Neutrophil (primary cell): ENCODE data around the gene PLEKHA4.

ENCODE experiments used
- H3K27ac ChIP-seq: fragments of 200-600 bp; sonication (generic); 2 replicates; pipeline ENCODE4 v1.5.1; 2016; ENCODE audit warnings: mild to moderate bottlenecking, moderate library complexity
- H3K27me3 ChIP-seq: fragments of 200-600 bp; sonication (generic); 2 replicates; pipeline ENCODE4 v1.6.0; 2016; ENCODE audit warnings: mild to moderate bottlenecking
- H3K36me3 ChIP-seq: fragments of 200-600 bp; sonication (generic); 2 replicates; pipeline ENCODE4 v1.5.1; 2017
- H3K4me1 ChIP-seq, 2 experiments: fragments of 200-600 bp in 1 of 2; sonication (generic) in 1 of 2; 1 replicate in 1 of 2; 2 replicates in 1 of 2; pipeline versions ENCODE4 v1.5.1 to v1.6.1; 2013 to 2016; ENCODE audit warnings: low read depth in 1 of 2, low read length in 1 of 2, mild to moderate bottlenecking in 1 of 2, moderate library complexity in 1 of 2; ENCODE audit not compliant: control insufficient read depth in 1 of 2, insufficient read depth in 1 of 2
- H3K4me3 ChIP-seq, 2 experiments: fragments of 200-600 bp in 1 of 2; sonication (generic) in 1 of 2; 1 replicate in 1 of 2; 2 replicates in 1 of 2; pipeline ENCODE4 v1.5.1; 2013 to 2016; ENCODE audit warnings: low read depth in 1 of 2, low read length in 1 of 2, mild to moderate bottlenecking in 1 of 2, moderate library complexity in 1 of 2
- H3K9me3 ChIP-seq: fragments of 200-600 bp; sonication (generic); 2 replicates; pipeline ENCODE4 v1.5.1; 2016
- TF ChIP-seq, protein P1 (sequence below): fragments of 200-600 bp; sonication (generic); IDR thresholded peaks from 2 replicates; pipeline ENCODE4 v1.5.1; 2016; ENCODE audit warnings: antibody characterized with exemption

Gene PLEKHA4

DNA sequence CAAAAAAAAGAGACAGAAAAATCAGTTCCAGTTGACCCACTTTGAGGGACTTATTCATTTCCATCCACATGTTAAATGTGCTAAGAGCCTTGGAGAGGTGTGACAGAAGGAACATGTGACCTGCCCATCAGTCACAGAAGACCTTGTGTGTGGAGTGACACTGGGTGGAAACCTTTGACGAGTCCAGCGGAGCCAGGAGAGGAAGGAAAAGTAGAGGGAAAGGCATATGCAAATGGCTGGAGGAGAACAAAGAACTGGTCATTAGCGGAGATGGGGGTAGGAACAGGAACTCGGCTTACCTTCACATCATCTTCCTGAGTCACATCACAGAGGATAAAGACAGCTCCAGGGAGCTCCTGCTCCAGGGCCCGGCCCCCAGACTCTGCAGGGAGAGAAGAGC, 34.4 kb downstream of the PLEKHA4 start:
- H3K27ac ChIP-seq: no peak overlapping the region
- H3K4me1 ChIP-seq: peaks cover 9 to 16% of the 10 kb centered on the region in 2 experiments
- H3K4me3 ChIP-seq: no peak overlapping the region
- H3K27me3 ChIP-seq: peaks cover 28% of the 10 kb centered on the region
- no peaks in the 10 kb centered on the region for H3K36me3 ChIP-seq
- H3K9me3 ChIP-seq: no peaks in the 10 kb centered on the region
- TF ChIP-seq, protein P1, sequence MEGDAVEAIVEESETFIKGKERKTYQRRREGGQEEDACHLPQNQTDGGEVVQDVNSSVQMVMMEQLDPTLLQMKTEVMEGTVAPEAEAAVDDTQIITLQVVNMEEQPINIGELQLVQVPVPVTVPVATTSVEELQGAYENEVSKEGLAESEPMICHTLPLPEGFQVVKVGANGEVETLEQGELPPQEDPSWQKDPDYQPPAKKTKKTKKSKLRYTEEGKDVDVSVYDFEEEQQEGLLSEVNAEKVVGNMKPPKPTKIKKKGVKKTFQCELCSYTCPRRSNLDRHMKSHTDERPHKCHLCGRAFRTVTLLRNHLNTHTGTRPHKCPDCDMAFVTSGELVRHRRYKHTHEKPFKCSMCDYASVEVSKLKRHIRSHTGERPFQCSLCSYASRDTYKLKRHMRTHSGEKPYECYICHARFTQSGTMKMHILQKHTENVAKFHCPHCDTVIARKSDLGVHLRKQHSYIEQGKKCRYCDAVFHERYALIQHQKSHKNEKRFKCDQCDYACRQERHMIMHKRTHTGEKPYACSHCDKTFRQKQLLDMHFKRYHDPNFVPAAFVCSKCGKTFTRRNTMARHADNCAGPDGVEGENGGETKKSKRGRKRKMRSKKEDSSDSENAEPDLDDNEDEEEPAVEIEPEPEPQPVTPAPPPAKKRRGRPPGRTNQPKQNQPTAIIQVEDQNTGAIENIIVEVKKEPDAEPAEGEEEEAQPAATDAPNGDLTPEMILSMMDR: no peak

DNA sequence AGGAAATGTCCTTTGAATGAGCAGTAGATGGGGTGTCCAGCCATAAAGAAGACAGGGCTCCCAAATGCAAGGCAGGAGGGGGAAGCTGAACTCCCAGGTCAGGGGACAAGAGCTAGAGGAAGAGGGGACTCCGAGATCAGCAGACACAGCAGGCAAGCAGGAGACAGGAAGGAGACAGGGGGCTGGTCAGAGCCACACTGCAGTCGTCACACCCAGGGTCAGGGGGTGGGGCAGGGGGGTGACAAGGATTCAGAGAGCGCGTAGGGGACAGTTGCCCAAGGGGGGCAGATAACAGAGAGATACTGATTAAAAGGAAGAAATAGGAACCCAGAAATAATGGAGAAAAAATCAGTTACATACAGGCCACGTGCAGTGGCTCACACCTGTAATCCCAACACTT, 35.4 kb downstream of the PLEKHA4 start:
- no peak overlapping the region for H3K27ac ChIP-seq
- no peak overlapping the region for H3K4me3 ChIP-seq
- peaks cover 9 to 16% of the 10 kb centered on the region in 2 experiments for H3K4me1 ChIP-seq
- no peaks in the 10 kb centered on the region for H3K36me3 ChIP-seq
- peaks cover 26% of the 10 kb centered on the region for H3K27me3 ChIP-seq
- H3K9me3 ChIP-seq: no peaks in the 10 kb centered on the region
- TF ChIP-seq, protein P1: no peak

DNA sequence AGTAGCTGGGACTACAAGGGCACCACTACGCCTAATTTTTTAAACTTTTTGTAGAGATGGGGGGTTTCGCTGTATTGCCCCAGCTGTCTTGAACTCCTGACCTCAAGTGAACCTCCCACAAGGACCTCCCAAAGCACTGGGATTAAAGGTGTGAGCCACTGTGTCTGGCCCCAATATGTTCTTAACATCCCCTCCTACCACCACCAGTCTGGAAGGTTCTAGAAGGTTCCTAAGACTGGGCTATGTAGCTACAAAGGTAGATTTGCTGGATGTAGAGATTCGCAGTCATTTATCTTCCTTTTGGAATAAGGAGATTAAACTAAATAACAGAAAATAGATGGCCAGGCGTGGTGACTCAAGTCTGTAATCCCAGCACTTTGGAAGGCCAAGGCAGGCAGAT, 37.5 kb downstream of the PLEKHA4 start:
- Histone ChIP-seq H3K4me1 (peaks cover 5% of the 10 kb centered on the region in 2 experiments), H3K4me3 (no peak overlapping the region), H3K27me3 (peaks cover 5% of the 10 kb centered on the region), H3K36me3 (no peaks in the 10 kb centered on the region), H3K9me3 (no peaks in the 10 kb centered on the region), H3K27ac (no peak overlapping the region)
- TF ChIP-seq, protein P1: no peak

DNA sequence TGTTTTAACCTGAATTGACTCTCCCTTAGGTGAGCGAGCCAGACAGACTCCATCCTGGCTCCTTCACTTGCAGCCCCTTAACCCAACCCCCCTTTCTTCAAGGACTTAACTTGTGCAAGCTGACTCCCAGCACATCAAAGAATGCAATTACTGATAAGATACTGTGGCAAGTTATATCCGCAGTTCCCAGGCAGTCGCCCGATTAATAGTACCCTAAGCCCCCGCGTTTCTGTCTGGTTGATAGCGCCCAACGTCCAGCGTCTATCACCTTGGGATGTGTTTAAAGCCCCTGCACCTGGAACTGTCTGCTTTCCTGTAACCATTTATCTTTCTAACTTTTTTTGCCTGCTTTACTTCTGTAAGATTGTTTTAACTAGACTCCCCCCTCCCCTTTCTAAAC, 38.3 kb downstream of the PLEKHA4 start:
- no peak overlapping the region for H3K4me3 ChIP-seq
- no peaks in the 10 kb centered on the region for H3K36me3 ChIP-seq
- TF ChIP-seq, protein P1: no peak

DNA sequence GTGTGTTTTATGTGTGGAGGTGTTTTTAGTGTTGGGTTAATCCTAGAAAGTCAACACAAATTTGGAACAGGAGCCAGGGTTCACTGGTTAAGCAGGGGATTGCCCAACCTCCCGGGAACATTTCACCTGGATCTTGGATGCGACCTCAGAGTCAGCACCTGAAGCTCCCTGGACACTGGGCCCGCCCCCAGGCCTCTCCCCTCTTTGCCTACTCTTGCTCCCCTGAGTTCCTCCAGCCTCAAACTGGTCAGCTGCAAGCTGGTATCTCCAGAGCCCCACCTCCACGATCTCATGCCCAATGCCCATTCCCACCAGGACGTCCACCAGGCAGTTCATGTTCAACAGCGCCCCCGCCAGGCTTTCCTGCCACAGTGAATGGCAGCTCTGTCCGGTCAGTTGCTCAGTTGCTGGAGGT, 41.8 kb downstream of the PLEKHA4 start:
- Histone ChIP-seq H3K27ac (no peak overlapping the region), H3K4me3 (no peak overlapping the region), H3K27me3 (no peaks in the 10 kb centered on the region), H3K36me3 (no peaks in the 10 kb centered on the region), H3K4me1 (no peaks in the 10 kb centered on the region), H3K9me3 (no peaks in the 10 kb centered on the region)
- TF ChIP-seq, protein P1: no peak

More for the DNA sequence above, 38.3 kb downstream of the PLEKHA4 start:
- Histone ChIP-seq H3K4me1 (no peaks in the 10 kb centered on the region), H3K27me3 (no peaks in the 10 kb centered on the region), H3K9me3 (no peaks in the 10 kb centered on the region), H3K27ac (no peak overlapping the region)

DNA sequence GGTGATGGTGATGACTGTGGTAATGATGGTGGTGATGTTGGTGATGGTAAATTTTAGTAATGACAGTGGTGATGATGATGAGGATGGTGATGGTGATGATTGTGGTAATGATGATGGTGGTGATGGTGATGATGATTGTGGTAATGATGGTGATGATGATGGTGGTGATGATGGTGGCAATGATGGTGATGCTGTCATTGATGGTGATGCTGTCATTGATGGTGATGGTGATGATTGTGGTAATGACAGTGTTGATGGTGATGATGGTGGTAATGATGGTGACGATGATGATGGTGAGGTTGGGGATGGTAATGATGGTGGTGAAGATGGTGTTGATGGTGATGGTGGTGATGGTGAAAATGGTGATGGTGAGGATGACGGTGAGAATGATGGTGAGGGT, 45.9 kb downstream of the PLEKHA4 start:
- H3K27me3 ChIP-seq: no peaks in the 10 kb centered on the region
- no peak overlapping the region for H3K4me3 ChIP-seq
- no peaks in the 10 kb centered on the region for H3K4me1 ChIP-seq
- no peaks in the 10 kb centered on the region for H3K9me3 ChIP-seq
- no peak overlapping the region for H3K27ac ChIP-seq
- no peaks in the 10 kb centered on the region for H3K36me3 ChIP-seq
- TF ChIP-seq, protein P1: no peak
